Activated T-helper 1 cell treated with anti-CD3 and anti-CD28 coated beads, Interleukin-2, amount 50 U/mL, for 16 hours (primary cell): ENCODE data around the gene CATSPERB.
"Not testable (repeated sequence)": the region's sequence is repeated elsewhere in the genome, so short reads cannot be mapped to it uniquely, and the experiment has no call there.

Experiments
- DNase-seq, 2 donors: peaks; one replicate each; pipeline ENCODE4 v3.0.0-alpha.2; 2020; ENCODE audit warnings: low read depth in 1 of 2, low spot score in 1 of 2

Gene CATSPERB

GRCh38 chr14:91674911-91675310, 57.0 kb downstream of the CATSPERB start:
- no peak for DNase-seq

DNA sequence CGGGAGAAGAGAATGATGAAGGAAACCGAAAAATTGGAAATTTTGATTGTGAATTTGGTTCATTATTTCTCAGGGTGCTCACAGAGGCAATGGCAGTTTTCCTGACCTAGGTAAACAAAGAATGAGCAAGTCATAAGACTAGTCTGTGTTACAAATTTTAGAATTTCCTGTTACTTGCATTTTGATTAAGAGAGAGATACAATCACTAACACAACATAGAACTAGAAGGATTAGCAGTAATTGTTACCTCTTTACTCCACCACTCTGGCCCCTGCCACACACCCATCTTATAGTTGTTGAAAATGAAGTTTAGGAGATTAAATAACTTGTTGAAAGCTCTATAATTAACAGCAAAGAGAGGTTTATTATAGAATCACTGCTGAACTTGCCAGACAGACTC, 62.0 kb downstream of the CATSPERB start:
- no peak for DNase-seq

GRCh38 chr14:91667101-91667500, 64.8 kb downstream of the CATSPERB start:
- DNase-seq: not testable (repeated sequence)

- DNase-seq: no peak
Measured at GRCh38 chr14:91660790-91661189, 71.1 kb downstream of the CATSPERB start.

GRCh38 chr14:91654836-91655235, 77.0 kb downstream of the CATSPERB start:
- no peak for DNase-seq

- DNase-seq: no peak
Measured at GRCh38 chr14:91653451-91653850, 78.4 kb downstream of the CATSPERB start.

DNA sequence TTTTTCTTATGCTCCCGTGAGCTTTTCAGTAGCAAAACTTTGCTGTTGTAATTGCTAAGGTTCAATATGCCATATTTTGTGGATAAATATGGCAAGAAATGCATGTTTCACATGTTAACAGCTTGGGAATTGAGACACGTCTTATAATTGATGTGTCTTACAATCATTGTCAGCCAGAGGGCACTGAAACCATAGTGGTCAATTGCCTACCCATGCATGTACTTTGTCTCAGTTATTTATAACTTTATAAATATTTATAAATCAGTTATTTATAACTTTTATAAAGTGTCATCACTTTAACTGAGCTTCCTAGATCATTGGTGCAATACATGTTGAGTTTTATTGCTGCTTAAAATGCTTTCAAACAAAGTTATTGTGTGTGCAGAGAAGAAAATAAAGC, 82.0 kb downstream of the CATSPERB start:
- no peak for DNase-seq

GRCh38 chr14:91647856-91648255, 84.0 kb downstream of the CATSPERB start:
- no peak for DNase-seq

DNA sequence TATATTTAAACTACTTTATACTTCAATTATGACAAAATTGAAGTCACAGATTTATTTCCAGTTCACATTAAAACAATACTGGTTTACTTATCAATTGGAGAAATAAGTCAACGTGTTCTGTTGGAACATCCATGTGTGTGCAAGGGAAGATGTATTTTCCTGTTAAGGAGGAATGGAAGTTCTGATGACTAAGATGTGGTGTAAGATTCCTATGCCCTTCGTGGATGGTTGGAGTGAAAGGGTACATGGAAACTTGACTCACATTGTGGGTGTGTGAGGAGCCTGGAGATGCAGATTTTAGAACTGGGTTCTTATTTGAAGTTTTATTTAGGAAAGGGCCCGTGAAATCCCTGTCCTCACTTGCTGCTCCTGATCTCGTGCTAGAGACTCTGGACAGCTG, 95.3 kb downstream of the CATSPERB start:
- no peak for DNase-seq

DNA sequence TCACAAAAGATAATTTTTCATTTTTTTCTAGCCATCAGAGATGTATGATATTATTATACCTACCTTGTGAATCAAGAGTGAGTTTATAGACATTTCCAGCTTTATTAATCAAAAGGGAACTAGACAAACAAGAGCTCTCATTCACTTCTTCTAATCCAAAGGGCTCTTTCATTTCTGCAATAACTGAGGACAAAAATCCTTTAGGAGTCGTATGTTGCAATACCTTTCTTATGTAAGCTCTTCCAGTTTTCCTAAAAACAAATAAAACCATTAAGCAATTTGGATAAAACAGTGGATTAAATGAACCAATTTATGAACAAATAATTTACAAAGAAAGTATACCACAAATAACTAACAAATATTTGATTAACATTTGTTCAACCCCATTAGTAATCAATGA, 107.1 kb downstream of the CATSPERB start:
- DNase-seq: no peak

- DNase-seq: no peak
Measured at GRCh38 chr14:91614187-91614586, 117.7 kb downstream of the CATSPERB start.

GRCh38 chr14:91613459-91614112, 118.3 kb downstream of the CATSPERB start:
- DNase-seq: no peak

DNA sequence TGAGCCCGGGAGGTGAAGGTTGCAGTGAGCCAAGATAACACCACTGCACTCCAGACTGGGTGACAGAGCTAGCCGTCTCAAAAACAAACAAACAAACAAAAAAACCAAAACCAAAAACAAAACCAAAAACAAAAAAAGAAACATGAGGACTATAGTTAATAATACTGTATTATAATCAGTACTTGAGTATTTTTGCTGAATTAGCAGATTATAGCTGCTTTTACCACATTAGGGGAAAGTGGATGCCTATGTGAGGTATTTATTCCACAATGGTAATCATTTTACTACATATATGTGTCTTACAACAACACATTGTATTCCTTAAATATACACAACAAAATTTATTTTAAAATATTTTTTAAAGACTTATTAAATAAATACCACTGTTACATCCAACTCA, 120.4 kb downstream of the CATSPERB start:
- no peak for DNase-seq

DNA sequence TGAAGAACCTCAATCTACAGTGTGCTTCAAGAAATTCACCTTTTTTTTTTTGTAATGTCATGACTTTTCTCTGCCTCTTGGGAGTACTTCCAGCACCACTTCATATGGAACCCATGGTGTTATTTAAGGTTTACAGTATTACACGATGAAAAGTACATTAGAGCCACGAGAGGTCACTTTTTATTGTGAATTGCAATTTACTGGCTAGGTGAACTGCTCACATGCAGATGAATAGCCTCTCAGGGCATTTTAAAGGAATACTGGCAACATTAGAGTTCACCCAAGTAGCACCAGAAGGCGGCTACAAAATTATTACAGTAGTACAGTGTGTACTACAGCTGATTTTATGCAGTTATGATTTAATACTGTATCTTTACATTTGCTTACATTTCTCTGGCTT, 122.7 kb downstream of the CATSPERB start:
- DNase-seq: no peak

DNA sequence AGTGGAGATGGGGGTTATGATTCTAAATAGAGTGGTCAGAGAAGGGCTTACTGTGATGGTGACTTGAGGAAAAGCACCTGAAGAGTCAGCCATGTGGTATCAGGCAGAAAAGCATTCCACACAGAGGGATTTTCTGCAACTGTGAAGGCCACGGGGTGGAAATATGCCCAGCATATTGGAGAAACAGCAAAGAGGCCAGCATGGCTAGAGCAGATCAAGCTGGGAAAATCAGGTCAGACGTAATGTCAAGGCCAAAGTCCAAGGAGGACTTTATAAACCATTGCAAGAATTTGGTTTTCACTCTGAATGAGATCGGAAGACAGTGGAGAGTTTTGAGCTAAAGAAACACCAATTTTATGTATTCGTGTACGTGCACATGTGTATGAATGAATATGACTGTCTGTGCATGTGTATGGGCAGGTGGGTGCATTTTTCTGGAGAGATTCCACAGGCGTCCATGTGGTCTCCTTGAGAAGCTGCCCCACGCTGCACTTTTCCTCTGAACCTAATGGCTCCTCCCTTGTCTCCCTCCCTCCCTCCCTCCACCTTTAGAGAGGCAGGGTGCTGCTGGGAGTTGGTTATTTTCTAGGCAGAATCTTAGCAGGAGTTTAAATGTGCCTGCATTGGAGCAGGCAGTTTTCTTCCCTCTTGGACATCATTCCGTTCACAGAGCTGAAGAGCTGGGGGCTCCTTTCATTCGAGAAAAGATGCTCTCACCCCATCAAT, 124.4 kb downstream of the CATSPERB start:
- no peak for DNase-seq

DNA sequence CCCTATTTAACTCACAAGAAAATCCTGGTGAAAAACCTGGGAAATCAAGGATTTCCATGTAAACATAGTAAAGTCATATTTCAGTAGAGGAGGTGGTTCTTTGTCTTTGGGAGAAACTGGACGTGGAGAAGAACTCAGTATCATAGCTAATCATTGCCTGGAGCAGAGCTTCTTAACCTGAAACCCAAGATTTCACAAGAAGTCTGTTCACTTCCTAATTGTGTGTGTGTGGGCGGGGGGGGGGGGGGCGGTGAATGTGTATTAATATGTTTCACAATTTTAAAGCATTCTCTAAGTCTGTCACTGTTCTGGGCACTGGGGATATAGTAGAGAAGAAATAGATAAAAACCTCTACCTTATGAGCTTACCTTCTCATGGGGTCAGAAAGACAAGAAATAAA, 125.0 kb downstream of the CATSPERB start:
- DNase-seq: no peak

DNA sequence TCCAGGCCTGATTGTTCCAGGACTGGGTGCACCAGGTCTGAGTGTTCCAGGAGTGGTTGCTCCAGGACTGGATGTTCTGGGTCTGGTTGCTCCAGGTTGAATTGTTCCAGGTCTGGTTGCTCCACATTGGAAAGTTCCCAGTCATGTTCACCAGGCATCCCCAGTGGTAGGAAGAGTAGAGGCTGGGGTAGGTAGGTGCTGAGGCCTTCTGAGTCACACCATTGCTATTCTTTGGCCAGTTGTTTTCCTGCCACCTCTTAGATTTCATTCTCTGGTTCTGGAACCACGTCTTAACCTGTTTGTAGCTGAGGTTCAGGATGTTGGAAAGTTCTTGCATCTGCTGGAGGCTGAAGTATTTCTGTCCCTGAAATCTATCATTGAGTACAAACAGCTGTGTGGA, 127.3 kb downstream of the CATSPERB start:
- DNase-seq: not testable (repeated sequence)

DNA sequence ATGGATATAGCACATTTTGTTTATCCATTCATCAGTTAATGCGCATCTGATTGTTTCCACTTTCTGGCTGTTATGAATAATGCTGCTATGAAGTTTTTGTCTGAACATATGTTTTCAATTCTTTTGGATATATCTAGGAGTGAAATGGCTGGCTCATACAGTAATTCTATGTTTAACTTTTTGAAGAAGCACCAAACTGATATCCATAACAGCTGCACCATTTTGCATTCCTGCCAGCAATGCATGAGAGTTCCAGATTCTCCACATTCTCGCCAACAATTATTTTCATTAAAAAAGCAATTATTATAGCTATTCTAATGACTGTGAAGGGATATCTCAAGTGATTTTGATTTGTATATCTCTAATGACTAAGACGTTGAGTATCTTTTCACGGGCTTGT, 131.9 kb downstream of the CATSPERB start:
- no peak for DNase-seq

DNA sequence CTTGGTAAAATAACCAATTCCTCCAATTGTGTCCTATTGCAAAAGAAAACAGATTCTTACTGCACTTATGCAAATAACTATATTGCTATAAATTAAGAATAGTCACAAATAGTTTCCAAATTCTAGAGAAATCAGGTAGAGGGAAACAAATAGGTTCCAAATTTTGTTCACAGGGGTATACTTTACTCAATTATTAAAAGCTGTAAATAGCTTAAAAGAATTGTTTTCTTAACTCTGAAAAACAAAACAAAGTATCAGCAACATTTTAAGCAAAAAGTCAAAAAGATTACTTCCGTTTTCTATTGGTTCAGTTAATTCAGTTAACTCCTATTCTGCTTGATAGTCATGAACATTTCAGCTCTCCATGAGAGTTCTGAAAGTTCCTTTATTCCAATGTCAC, 136.2 kb downstream of the CATSPERB start:
- no peak for DNase-seq

- not testable (repeated sequence) for DNase-seq
Measured at GRCh38 chr14:91593957-91594356, 137.9 kb downstream of the CATSPERB start.

GRCh38 chr14:91586410-91586809, 145.5 kb downstream of the CATSPERB start:
- no peak for DNase-seq

GRCh38 chr14:91585856-91586255, 146.0 kb downstream of the CATSPERB start:
- DNase-seq: no peak

GRCh38 chr14:91582761-91583160, 149.1 kb downstream of the CATSPERB start:
- DNase-seq: no peak
